Endothelial cell of umbilical vein (primary cell): Measurements from ENCODE around the gene CBFB. TPM values are rescaled to one million over a fixed set of nuclear protein-coding genes. Genes with fewer than 3 reads are reported as not detected.

Source experiments
- BruUV-seq: library from RNA; stranded (reverse); fragments of 400-500 nt; replicated peaks from 2 replicates; lab custom pipeline; 2021; lab: Mats Ljungman, UMichigan
- CTCF ChIA-PET: fragments of 300-600, 350-600 bp; sonication (Branson Sonifier 250); formaldehyde crosslinking; loops from one replicate; lab custom pipeline; 2021; ENCODE audit warnings: antibody characterized with exemption, inconsistent platforms; lab: Charles Lee
- POLR2A ChIA-PET: fragments of 300-600, 350-600 bp; sonication (Branson Sonifier 250); formaldehyde crosslinking; loops from one replicate; lab custom pipeline; 2021; ENCODE audit warnings: antibody characterized with exemption, inconsistent platforms; lab: Charles Lee
- DNase-seq: peaks from one replicate; pipeline ENCODE4 v3.0.0-alpha.2; 2011; ENCODE audit warnings: low read depth, low spot score
- FAIRE-seq: peaks from 2 replicates; lab custom pipeline; 2011; peaks lifted over from hg19 to GRCh38; lab: Jason Lieb, UNC
- H2AFZ ChIP-seq: 2 replicates; pipeline ENCODE4 v1.6.0; 2012; ENCODE audit warnings: low read depth, low read length, control low read depth, inconsistent platforms
- H3K27ac ChIP-seq: 2 replicates; pipeline ENCODE4 v1.5.1; 2011; ENCODE audit warnings: low read depth, mild to moderate bottlenecking, control low read depth, low read length, moderate library complexity; ENCODE audit not compliant: insufficient read depth
- H3K27me3 ChIP-seq, 2 experiments: 2 replicates each; pipeline versions ENCODE4 v1.6.0 to v1.6.1; 2011; ENCODE audit warnings: low read length in 2 of 2, mixed read lengths in 1 of 2; ENCODE audit not compliant: control insufficient read depth in 2 of 2, insufficient read depth in 2 of 2
- H3K36me3 ChIP-seq, 2 experiments: 2 replicates in 1 of 2; 3 replicates in 1 of 2; pipeline ENCODE4 v1.5.1; 2011; ENCODE audit warnings: low read length in 2 of 2, mild to moderate bottlenecking in 1 of 2, moderate library complexity in 1 of 2; ENCODE audit not compliant: control insufficient read depth in 2 of 2, insufficient read depth in 2 of 2; ENCODE audit errors: extremely low read depth in 1 of 2
- H3K4me1 ChIP-seq: 3 replicates; pipeline ENCODE4 v1.5.1; 2011; ENCODE audit warnings: mild to moderate bottlenecking, low read length; ENCODE audit not compliant: control insufficient read depth, insufficient read depth; ENCODE audit errors: extremely low read depth
- H3K4me2 ChIP-seq: 2 replicates; pipeline ENCODE4 v1.6.1; 2011; ENCODE audit warnings: low read length, control low read depth, mixed read lengths; ENCODE audit not compliant: insufficient read depth
- H3K4me3 ChIP-seq, 3 experiments: fragments of 200-600 bp in 1 of 3; sonication (generic), shearing (Covaris generic) in 1 of 3; replicated peaks in 1 of 3; 2 replicates each; pipeline ENCODE4 v1.5.1; 2011 to 2016; ENCODE audit warnings: control low read depth in 3 of 3, low read length in 3 of 3, mild to moderate bottlenecking in 2 of 3, inconsistent platforms in 1 of 3, low read depth in 1 of 3, moderate library complexity in 1 of 3; ENCODE audit not compliant: insufficient read depth in 1 of 3
- H3K79me2 ChIP-seq: 2 replicates; pipeline ENCODE4 v1.6.0; 2012; ENCODE audit warnings: low read length, inconsistent platforms; ENCODE audit not compliant: control insufficient read depth, insufficient read depth
- H3K9ac ChIP-seq: replicated peaks from 2 replicates; pipeline ENCODE3; 2011; ENCODE audit warnings: low read length, control low read depth; ENCODE audit not compliant: insufficient read depth; ENCODE audit errors: extremely low read depth
- H3K9me1 ChIP-seq: replicated peaks from 3 replicates; pipeline ENCODE4 v1.6.0; 2011; ENCODE audit warnings: mild to moderate bottlenecking, low read length; ENCODE audit not compliant: control insufficient read depth, insufficient read depth; ENCODE audit errors: extremely low read depth
- H3K9me3 ChIP-seq: replicated peaks from 2 replicates; pipeline ENCODE4 v1.5.1; 2012; ENCODE audit warnings: low read length, inconsistent platforms; ENCODE audit not compliant: control insufficient read depth, insufficient read depth
- H4K20me1 ChIP-seq: replicated peaks from 2 replicates; pipeline ENCODE3; 2011; ENCODE audit warnings: mild to moderate bottlenecking, low read length; ENCODE audit not compliant: control insufficient read depth, insufficient read depth; ENCODE audit errors: extremely low read depth
- CTCF ChIP-seq, 2 donors: IDR thresholded peaks; 1 replicate in 1 of 2; 2 replicates in 1 of 2; pipeline ENCODE4 v1.5.1; 2011; ENCODE audit warnings: low read length in 2 of 2, mild to moderate bottlenecking in 2 of 2, moderate library complexity in 2 of 2, control low read depth in 1 of 2, inconsistent platforms in 1 of 2, low read depth in 1 of 2; ENCODE audit not compliant: insufficient read depth in 1 of 2; ENCODE audit errors: extremely low read depth in 1 of 2
- EZH2 ChIP-seq: IDR thresholded peaks from 2 replicates; pipeline ENCODE4 v1.6.1; 2012; ENCODE audit warnings: borderline replicate concordance, low read depth, mild to moderate bottlenecking, moderate library complexity, low read length, inconsistent platforms; ENCODE audit not compliant: severe bottlenecking
- FOS ChIP-seq: IDR thresholded peaks from 2 replicates; pipeline ENCODE4 v1.6.1; 2011; ENCODE audit warnings: mild to moderate bottlenecking, low read length, moderate library complexity, borderline replicate concordance; ENCODE audit not compliant: insufficient read depth
- GATA2 ChIP-seq: IDR thresholded peaks from 2 replicates; pipeline ENCODE4 v1.7.0; 2011; ENCODE audit warnings: low read depth, mild to moderate bottlenecking, moderate library complexity, mixed read lengths, low read length; ENCODE audit not compliant: insufficient read length, insufficient read depth
- JUN ChIP-seq: IDR thresholded peaks from 2 replicates; pipeline ENCODE4 v1.6.1; 2011; ENCODE audit warnings: borderline replicate concordance, low read depth; ENCODE audit not compliant: insufficient read length, insufficient read depth
- MAX ChIP-seq: IDR thresholded peaks from 2 replicates; pipeline ENCODE4 v1.6.1; 2011; ENCODE audit not compliant: insufficient read depth, insufficient read length
- MYC ChIP-seq: IDR thresholded peaks from one replicate; pipeline ENCODE4 v1.6.1; 2011; ENCODE audit warnings: mild to moderate bottlenecking, low read depth, low read length
- POLR2A ChIP-seq: IDR thresholded peaks from 2 replicates; pipeline ENCODE4 v1.6.1; 2012; ENCODE audit warnings: low read depth, mild to moderate bottlenecking, control low read depth, low read length
- POLR2AphosphoS5 ChIP-seq: IDR thresholded peaks from 2 replicates; pipeline ENCODE4 v1.6.1; 2012; ENCODE audit warnings: low read depth, mild to moderate bottlenecking, control low read depth, low read length, moderate library complexity; ENCODE audit not compliant: insufficient read depth
- dilution Hi-C: fragments of 300-500 bp; cut with MboI; formaldehyde crosslinking; loops from one replicate; pipeline ENCODE4 v1.15.0; 2019; ENCODE audit warnings: low sequenced_read_pairs; ENCODE audit not compliant: extremely low pct_ligation_motif_present
- intact Hi-C: fragments of 100-400 bp; cut with micrococcal nuclease; formaldehyde crosslinking; loops from one replicate; pipeline ENCODE4 v1.10.0; 2022
- polyA plus RNA-seq, 4 experiments: library from polyadenylated mRNA; depleted of rRNA in 3 of 4; stranded (reverse) in 3 of 4; unstranded in 1 of 4; fragments of >200 nt; gene quantifications; 2 replicates each; pipeline versions ENCODE4 v1.2.1 to v1.2.3, GENCODE V29; 2011 to 2012; ENCODE audit warnings: missing spikeins in 1 of 4
- total RNA-seq: library from RNA; stranded (reverse); gene quantifications from 2 replicates; pipeline ENCODE4 v1.2.3, GENCODE V29; 2021

The CBFB gene
- total and polyA plus RNA-seq, 2 donors (not counting 3 experiments of a cell fraction or from before 2014, with no cell fraction given) = 27.8 to 103 TPM

- H3K4me3 ChIP-seq = no peak overlapping the region
- no peaks in the 10 kb centered on the region for H3K9me1 ChIP-seq
- BruUV-seq = no TSS peak
- no peaks in the 10 kb centered on the region for H3K9me3 ChIP-seq
- ChIA-PET CTCF (interaction anchor here (0.8 to 1.6 kb wide), 5 partner anchors 16 to 73 kb away, joined by 3 to 4 read pairs (median 3); no protein-coding TSS in a partner anchor), POLR2A (no interaction called here)
- H3K27me3 ChIP-seq = no peaks in the 10 kb centered on the region
- no peak overlapping the region for H3K9ac ChIP-seq
- TF ChIP-seq EZH2 (no peak), POLR2AphosphoS5 (no peak), MAX (no peak), GATA2 (no peak), CTCF (IDR thresholded peaks at IDR 0.05; ENCODE audit: extremely low read depth in 1 of 2, insufficient read depth in 1 of 2, low read depth in 1 of 2, low read length in 2 of 2) (no peak), MYC (no peak), POLR2A (no peak), JUN (no peak), FOS (no peak)
- H3K79me2 ChIP-seq = peaks cover 48% of the 10 kb centered on the region
- no peaks in the 10 kb centered on the region for H3K4me1 ChIP-seq
- peaks cover 0 to 8% of the 10 kb centered on the region in 2 experiments for H3K36me3 ChIP-seq
- no peaks in the 10 kb centered on the region for H4K20me1 ChIP-seq
- no peak for DNase-seq
- no peak for FAIRE-seq
- no peak overlapping the region for H3K27ac ChIP-seq
- no peak overlapping the region for H2AFZ ChIP-seq
- intact Hi-C loops = no loop called here
- H3K4me2 ChIP-seq = no peak overlapping the region
- dilution Hi-C loops = no loop called here
Measured at GRCh38 chr16:67087291-67087690, 58.3 kb downstream of the CBFB start.
